Neural cell (in vitro differentiated cells): Measurements from ENCODE around the gene TECPR2. TPM values are rescaled to one million over a fixed set of nuclear protein-coding genes. Genes with fewer than 3 reads are reported as not detected.
"Not testable (repeated sequence)": the region's sequence is repeated elsewhere in the genome, so short reads cannot be mapped to it uniquely, and the experiment has no call there.

Experiments
- H2AFZ ChIP-seq: fragments of 200-600, 300-800 bp; sonication (generic), shearing (Covaris generic); 2 replicates; pipeline ENCODE4 v1.6.0; 2014; ENCODE audit warnings: low read depth, mild to moderate bottlenecking, antibody characterized with exemption, low read length, moderate library complexity
- H3F3A ChIP-seq: fragments of 200-600 bp; shearing (Covaris generic); 2 replicates; pipeline ENCODE4 v1.6.1; 2016; ENCODE audit warnings: mild to moderate bottlenecking, moderate library complexity, mixed read lengths, antibody characterized with exemption, low read length; ENCODE audit not compliant: insufficient read depth, poor library complexity, severe bottlenecking
- H3K27ac ChIP-seq: fragments of 200-600, 300-800 bp; sonication (generic), shearing (Covaris generic); 2 replicates; pipeline ENCODE4 v1.5.1; 2014; ENCODE audit warnings: mild to moderate bottlenecking, low read length, moderate library complexity
- H3K27me3 ChIP-seq: fragments of 300-800, 200-600 bp; sonication (generic), shearing (Covaris generic); 2 replicates; pipeline ENCODE4 v1.6.0; 2014; ENCODE audit warnings: mild to moderate bottlenecking, low read depth, low read length, moderate library complexity; ENCODE audit not compliant: insufficient read depth
- H3K36me3 ChIP-seq: fragments of 300-800, 200-600 bp; sonication (generic), shearing (Covaris generic); 2 replicates; pipeline ENCODE4 v1.5.1; 2014; ENCODE audit warnings: mild to moderate bottlenecking, antibody characterized with exemption, low read length, moderate library complexity; ENCODE audit not compliant: insufficient read depth
- H3K4me2 ChIP-seq: fragments of 300-800, 200-600 bp; sonication (generic), shearing (Covaris generic); 2 replicates; pipeline ENCODE4 v1.6.0; 2014; ENCODE audit warnings: mild to moderate bottlenecking, low read length
- H3K4me3 ChIP-seq: fragments of 300-800, 200-600 bp; sonication (generic), shearing (Covaris generic); 2 replicates; pipeline ENCODE4 v1.5.1; 2014; ENCODE audit warnings: mild to moderate bottlenecking, low read length, moderate library complexity
- H3K79me2 ChIP-seq: fragments of 200-600 bp; shearing (Covaris generic); replicated peaks from 2 replicates; pipeline ENCODE4 v1.6.0; 2014; ENCODE audit warnings: mild to moderate bottlenecking, low read length, moderate library complexity; ENCODE audit not compliant: insufficient read depth
- H3K9ac ChIP-seq: fragments of 300-800, 200-600 bp; sonication (generic), shearing (Covaris generic); 2 replicates; pipeline ENCODE4 v1.6.1; 2016; ENCODE audit warnings: mild to moderate bottlenecking, low read length, mixed read lengths
- H3K9me2 ChIP-seq: fragments of 200-600 bp; shearing (Covaris generic); 2 replicates; pipeline ENCODE4 v1.6.1; 2016; ENCODE audit warnings: mild to moderate bottlenecking, low read length, mixed read lengths; ENCODE audit not compliant: insufficient read depth
- H3K9me3 ChIP-seq: fragments of 200-600, 300-800 bp; sonication (generic), shearing (Covaris generic); 2 replicates; pipeline ENCODE4 v1.6.1; 2016; ENCODE audit warnings: mild to moderate bottlenecking, mixed run types, low read length, moderate library complexity, mixed read lengths
- H4K20me1 ChIP-seq: fragments of 200-600 bp; shearing (Covaris generic); 2 replicates; pipeline ENCODE4 v1.6.1; 2016; ENCODE audit warnings: mild to moderate bottlenecking, mixed run types; ENCODE audit not compliant: insufficient read depth
- CTCF ChIP-seq: fragments of 450-650 bp; IDR thresholded peaks from 2 replicates; pipeline ENCODE4 v1.5.1; 2014; ENCODE audit warnings: antibody characterized with exemption, mild to moderate bottlenecking, moderate library complexity; ENCODE audit not compliant: poor library complexity, severe bottlenecking
- EP300 ChIP-seq: fragments of 450-650 bp; conservative IDR thresholded peaks from 2 replicates; pipeline ENCODE4 v1.6.1; 2014; ENCODE audit warnings: antibody characterized with exemption, mild to moderate bottlenecking, moderate library complexity; ENCODE audit not compliant: poor library complexity, severe bottlenecking
- EZH2 ChIP-seq: fragments of 200-600, 300-800 bp; shearing (Covaris generic), sonication (generic); IDR thresholded peaks from 2 replicates; pipeline ENCODE4 v1.6.1; 2014; ENCODE audit warnings: antibody characterized with exemption, low read length, borderline replicate concordance, mild to moderate bottlenecking; ENCODE audit not compliant: insufficient read depth, poor library complexity, severe bottlenecking
- MXI1 ChIP-seq: fragments of 450-650 bp; conservative IDR thresholded peaks from 2 replicates; pipeline ENCODE4 v1.6.1; 2014; ENCODE audit warnings: antibody characterized with exemption, mild to moderate bottlenecking; ENCODE audit not compliant: poor library complexity, severe bottlenecking
- POLR2AphosphoS5 ChIP-seq: IDR thresholded peaks from 2 replicates; pipeline ENCODE4 v1.6.1; 2012
- RAD21 ChIP-seq: fragments of 450-650 bp; conservative IDR thresholded peaks from 2 replicates; pipeline ENCODE4 v1.6.1; 2014; ENCODE audit warnings: antibody characterized with exemption, mild to moderate bottlenecking, moderate library complexity
- REST ChIP-seq: IDR thresholded peaks from 2 replicates; pipeline ENCODE4 v1.6.1; 2012; ENCODE audit warnings: borderline replicate concordance
- SMC3 ChIP-seq: fragments of 450-650 bp; conservative IDR thresholded peaks from 2 replicates; pipeline ENCODE4 v1.6.1; 2014; ENCODE audit warnings: antibody characterized with exemption, mild to moderate bottlenecking, moderate library complexity; ENCODE audit not compliant: poor library complexity
- TAF1 ChIP-seq: IDR thresholded peaks from 2 replicates; pipeline ENCODE4 v1.6.1; 2012; ENCODE audit warnings: low read depth
- polyA plus RNA-seq: library from polyadenylated mRNA; depleted of rRNA; stranded (reverse); fragments of >200 nt; gene quantifications from 2 replicates; pipeline ENCODE4 v1.2.3, GENCODE V29; 2014

Gene TECPR2
- polyA plus RNA-seq, 1 donor from 2014 or later = 7.0 TPM

GRCh38 chr14:102326583-102326982 is 36.2 kb upstream of the TECPR2 start:
- H3K9me2 ChIP-seq = no peaks in the 10 kb centered on the region
- no peaks in the 10 kb centered on the region for H3F3A ChIP-seq
- no peak overlapping the region for H3K27ac ChIP-seq
- no peaks in the 10 kb centered on the region for H3K27me3 ChIP-seq
- TF ChIP-seq EZH2 = no peak
- TF ChIP-seq MXI1 = no peak
- TF ChIP-seq RAD21 = no peak
- no peak for TF ChIP-seq POLR2AphosphoS5
- TF ChIP-seq REST = no peak
- TF ChIP-seq EP300 = no peak
- no peak for TF ChIP-seq TAF1
- no peak for TF ChIP-seq CTCF
- TF ChIP-seq SMC3 = no peak
- no peak overlapping the region for H3K4me2 ChIP-seq
- no peak overlapping the region for H3K4me3 ChIP-seq
- no peaks in the 10 kb centered on the region for H3K79me2 ChIP-seq
- no peak overlapping the region for H3K9ac ChIP-seq
- H2AFZ ChIP-seq = no peak overlapping the region
- H4K20me1 ChIP-seq = no peaks in the 10 kb centered on the region
- H3K9me3 ChIP-seq = no peaks in the 10 kb centered on the region
- no peaks in the 10 kb centered on the region for H3K36me3 ChIP-seq

GRCh38 chr14:102329381-102329780 is 33.4 kb upstream of the TECPR2 start:
- H2AFZ ChIP-seq, H3K4me2 ChIP-seq, H3K27ac ChIP-seq: not testable (repeated sequence)

GRCh38 chr14:102330806-102331205 is 31.9 kb upstream of the TECPR2 start:
- Histone ChIP-seq H3K36me3 (no peaks in the 10 kb centered on the region), H3K79me2 (no peaks in the 10 kb centered on the region), H2AFZ (no peak overlapping the region), H3F3A (no peaks in the 10 kb centered on the region), H3K4me2 (no peak overlapping the region), H3K27me3 (no peaks in the 10 kb centered on the region), H3K27ac (no peak overlapping the region), H3K9me2 (no peaks in the 10 kb centered on the region), H4K20me1 (no peaks in the 10 kb centered on the region), H3K9ac (no peak overlapping the region), H3K9me3 (no peaks in the 10 kb centered on the region), H3K4me3 (no peak overlapping the region)
- TF ChIP-seq TAF1 (no peak), REST (no peak)

More at GRCh38 chr14:102329381-102329780, 33.4 kb upstream of the TECPR2 start:
- H3K9ac ChIP-seq, H4K20me1 ChIP-seq, H3K9me2 ChIP-seq, H3K36me3 ChIP-seq, H3K27me3 ChIP-seq, H3K79me2 ChIP-seq, H3F3A ChIP-seq, H3K4me3 ChIP-seq, H3K9me3 ChIP-seq: not testable (repeated sequence)
